Astrocyte of the spinal cord (primary cell): ENCODE results near the gene DNASE1L1.

Source experiments
- DNase-seq: peaks from one replicate; pipeline ENCODE4 v3.0.0; 2011; ENCODE audit warnings: low read depth, low spot score
- H3K4me3 ChIP-seq: 2 replicates; pipeline ENCODE4 v1.5.1; 2011; ENCODE audit warnings: low read depth, mild to moderate bottlenecking, low read length, moderate library complexity
- CTCF ChIP-seq: IDR thresholded peaks from 2 replicates; pipeline ENCODE4 v1.5.1; 2012; ENCODE audit warnings: low read depth, mild to moderate bottlenecking, low read length, inconsistent platforms
- in situ Hi-C: cut with HindIII; loops from 2 replicates; pipeline ENCODE4 v1.10.0; 2017; ENCODE audit warnings: low sequenced_read_pairs

Gene DNASE1L1

DNA sequence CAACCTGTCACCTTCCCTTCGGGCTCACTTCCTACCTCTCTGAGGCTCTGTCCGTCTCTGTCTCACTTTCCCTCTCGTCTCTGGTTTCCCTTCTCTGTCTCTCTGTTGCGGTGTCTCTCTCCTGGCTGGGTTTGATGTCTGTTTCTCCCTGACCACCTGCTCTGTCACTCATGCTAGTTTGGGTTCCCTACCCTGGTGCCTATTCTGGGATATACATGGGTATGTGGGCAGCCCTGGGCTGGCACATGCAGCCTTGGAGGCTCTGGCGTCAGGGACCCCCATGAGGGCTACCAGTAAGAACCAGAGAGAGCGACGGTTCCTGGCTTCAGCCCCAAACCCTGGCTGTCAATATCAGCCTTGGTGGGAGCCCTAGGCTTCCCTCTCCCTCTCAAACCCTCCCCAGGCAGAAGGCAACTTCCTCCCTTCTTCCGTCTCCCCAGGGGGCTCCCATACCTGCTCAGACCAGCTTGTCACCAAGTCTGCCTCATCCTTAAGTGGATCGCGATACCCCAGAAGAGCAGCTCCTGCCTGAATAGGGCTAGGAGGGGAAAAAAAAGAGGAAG, 314 bp downstream of the DNASE1L1 start:
- no peak for TF ChIP-seq CTCF
- peak overlapping the region; percentile 41 for H3K4me3 ChIP-seq

DNA sequence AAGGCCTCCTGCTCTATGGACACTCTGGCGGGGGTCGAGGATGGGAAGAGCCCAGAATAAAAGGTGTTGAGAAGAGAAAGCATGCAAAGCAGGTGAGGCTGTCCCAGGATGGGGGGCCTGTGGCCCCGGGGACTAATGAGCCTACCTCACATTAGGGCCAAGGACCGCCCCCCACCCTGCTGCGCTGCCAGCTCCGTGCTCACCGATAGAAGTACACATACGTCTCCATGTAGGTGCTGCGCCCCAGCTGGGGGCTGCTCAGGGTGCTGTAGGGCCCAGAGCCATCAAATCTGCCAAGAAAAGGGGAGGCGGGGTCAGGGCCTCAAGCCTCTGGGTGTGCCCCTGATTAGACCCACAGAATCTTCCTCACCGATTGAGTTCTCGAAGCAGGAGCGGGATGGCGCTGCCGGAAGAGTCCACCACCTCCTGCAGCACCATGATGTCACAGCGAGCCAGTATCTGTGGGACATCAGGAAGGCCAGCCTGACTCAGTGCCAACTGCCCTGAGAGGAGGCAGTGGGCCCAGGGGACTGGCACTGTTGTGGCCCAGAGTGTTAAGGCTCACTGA, 4.3 kb downstream of the DNASE1L1 start:
- DNase-seq = no peak
- in situ Hi-C loops = no loop called here
- no peak for TF ChIP-seq CTCF
- H3K4me3 ChIP-seq = no peak overlapping the region

More for the DNA sequence above, 314 bp downstream of the DNASE1L1 start:
- no peak for DNase-seq
- in situ Hi-C loops = no loop called here

DNA sequence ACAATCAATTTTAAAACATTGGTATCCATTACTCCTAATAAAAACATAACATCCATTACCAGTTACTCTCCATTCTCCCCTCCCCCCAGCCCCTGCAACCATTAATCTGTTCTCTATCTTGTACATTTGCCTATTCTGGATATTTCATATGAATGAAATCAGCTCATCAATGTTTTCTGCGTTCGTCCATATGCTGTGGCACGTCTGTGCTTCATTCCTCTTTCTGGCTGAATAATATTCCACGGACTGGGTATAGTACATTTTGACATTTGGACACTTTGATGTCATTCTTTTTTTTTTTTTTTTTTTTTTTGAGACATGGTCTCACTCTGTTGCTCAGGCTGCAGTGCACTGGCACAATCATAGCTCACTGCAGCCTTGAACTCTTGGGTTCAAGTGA, 5.2 kb downstream of the DNASE1L1 start:
- in situ Hi-C loops = no loop called here
- no peak overlapping the region for H3K4me3 ChIP-seq
- DNase-seq = no peak
- TF ChIP-seq CTCF = no peak

DNA sequence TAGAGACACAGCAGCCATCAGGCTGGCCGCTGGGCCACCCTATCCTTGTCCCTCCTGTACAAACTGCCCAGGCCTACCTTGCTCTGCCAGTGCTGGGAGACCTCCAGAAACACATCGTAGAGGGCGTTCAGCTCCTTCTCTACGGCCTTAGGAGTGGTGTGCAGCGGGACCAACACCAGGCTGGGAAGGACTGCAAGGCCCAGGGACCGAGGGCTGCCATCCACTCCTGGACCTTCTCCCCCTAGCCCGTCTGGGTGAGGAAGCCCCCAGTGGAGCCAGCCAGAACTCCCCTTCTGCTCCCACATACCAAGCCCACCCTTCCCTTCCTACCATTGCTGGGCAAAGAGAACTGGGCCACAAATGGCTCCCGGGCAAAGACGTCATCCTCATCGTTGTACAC, 5.9 kb downstream of the DNASE1L1 start:
- no peak overlapping the region for H3K4me3 ChIP-seq
- in situ Hi-C loops = no loop called here
- no peak for DNase-seq
- no peak for TF ChIP-seq CTCF

- TF ChIP-seq CTCF = no peak
- H3K4me3 ChIP-seq = no peak overlapping the region
- in situ Hi-C loops = no loop called here
- DNase-seq = no peak
These were observed 6.4 kb downstream of the DNASE1L1 start for GRCh38 chrX:154402622-154403127.

GRCh38 chrX:154401918-154402621, 7.0 kb downstream of the DNASE1L1 start:
- in situ Hi-C loops = no loop called here
- H3K4me3 ChIP-seq = no peak overlapping the region
- DNase-seq = no peak
- TF ChIP-seq CTCF = no peak
